Measurements from ENCODE around the gene CRY1. TPM values are rescaled to one million over a fixed set of nuclear protein-coding genes. Genes with fewer than 3 reads are reported as not detected.

The CRY1 gene
- total and polyA plus RNA-seq, 9 of the 15 experiments (the other 6 are each of a cell fraction or from before 2014, with no cell fraction given): 8.7 to 33.3 (median 25.2) TPM

- TF ChIP-seq RERE (CRISPR knock-in tag; IDR thresholded peaks at IDR 0.05; ENCODE audit: borderline replicate concordance): no peak
- TF ChIP-seq ZNF253 (CRISPR knock-in tag; conservative IDR thresholded peaks at IDR 0.05): no peak
- no peak for TF ChIP-seq CXXC5 (CRISPR knock-in tag; IDR thresholded peaks at IDR 0.05)
- no peak for TF ChIP-seq ZNF766 (CRISPR knock-in tag; conservative IDR thresholded peaks at IDR 0.05)
- no peak for TF ChIP-seq GABPB2 (CRISPR knock-in tag; conservative IDR thresholded peaks at IDR 0.05)
- no peak for TF ChIP-seq WHSC1 (IDR thresholded peaks at IDR 0.05; ENCODE audit: low read length)
- TF ChIP-seq ARHGAP35 (IDR thresholded peaks at IDR 0.05; ENCODE audit: partially characterized antibody): no peak
- peak in 1 of 3 experiments; percentile 62 for TF ChIP-seq YY1 (IDR thresholded peaks at IDR 0.05; ENCODE audit: borderline replicate concordance in 1 of 3, control insufficient read depth in 1 of 3, extremely low read depth in 1 of 3, insufficient read depth in 3 of 3, insufficient read length in 1 of 3, insufficient replicate concordance in 2 of 3, low read depth in 1 of 3, low read length in 2 of 3)
- no peak for TF ChIP-seq FOXO4 (CRISPR knock-in tag; IDR thresholded peaks at IDR 0.05)
- TF ChIP-seq GATAD2B (IDR thresholded peaks at IDR 0.05; ENCODE audit: borderline replicate concordance): no peak
- no peak for TF ChIP-seq FOXP1 (CRISPR knock-in tag; IDR thresholded peaks at IDR 0.05)
- no peak for TF ChIP-seq NEUROD1 (IDR thresholded peaks at IDR 0.05; ENCODE audit: borderline replicate concordance, low read depth, low read length, partially characterized antibody)
- TF ChIP-seq ZNF644 (tag; IDR thresholded peaks at IDR 0.05; ENCODE audit: low read depth): no peak
- TF ChIP-seq ZNF384 (IDR thresholded peaks at IDR 0.05; ENCODE audit: low read depth, low read length): no peak
- no peak for TF ChIP-seq TEAD1 (CRISPR knock-in tag; IDR thresholded peaks at IDR 0.05)
- no peak for TF ChIP-seq CBX3 (IDR thresholded peaks at IDR 0.05; ENCODE audit: borderline replicate concordance in 1 of 2, low read length in 2 of 2)
- peak; percentile 60; the same call in 1 of the 2 replicates for TF ChIP-seq ATF7 (IDR thresholded peaks at IDR 0.05)
- no peak for TF ChIP-seq KAT8 (IDR thresholded peaks at IDR 0.05; ENCODE audit: low read depth)
Measured at GRCh38 chr12:107109726-107110719, 16.7 kb upstream of the CRY1 start (continued).

Measured in K562 (cell line).